ENCODE data around the gene RNF181.

DNA sequence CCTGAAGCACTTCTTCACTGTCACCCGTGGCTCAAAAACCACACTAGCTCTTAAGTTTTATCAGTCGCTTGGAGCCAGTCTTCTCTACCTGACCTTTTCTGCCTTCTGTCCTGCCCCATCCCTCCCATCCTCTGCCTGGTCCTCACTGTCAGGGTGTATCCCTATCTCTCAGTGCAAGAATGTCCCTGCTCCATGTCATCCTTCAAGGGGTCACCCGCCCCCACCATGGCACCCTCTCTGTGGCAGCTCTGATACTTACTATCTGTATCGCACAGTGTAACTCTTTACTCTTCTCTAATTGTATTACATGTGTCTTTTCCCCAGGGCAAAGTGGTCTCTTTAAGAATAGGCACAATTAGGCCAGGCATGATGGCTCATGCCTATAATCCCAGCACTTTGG is 6.9 kb upstream of the RNF181 start:
- TF ChIP-seq POLR2AphosphoS5 (IDR thresholded peaks at IDR 0.05; ENCODE audit: borderline replicate concordance, low read depth, low read length) (no peak), EZH2 (IDR thresholded peaks at IDR 0.05) (no peak)

All from SK-N-MC (cell line).